ENCODE results near the gene COL23A1. TPM values are rescaled to one million over a fixed set of nuclear protein-coding genes. Genes with fewer than 3 reads are reported as not detected.

COL23A1 gene
- total RNA-seq, 1 donor from 2014 or later = 2.9 TPM

DNA sequence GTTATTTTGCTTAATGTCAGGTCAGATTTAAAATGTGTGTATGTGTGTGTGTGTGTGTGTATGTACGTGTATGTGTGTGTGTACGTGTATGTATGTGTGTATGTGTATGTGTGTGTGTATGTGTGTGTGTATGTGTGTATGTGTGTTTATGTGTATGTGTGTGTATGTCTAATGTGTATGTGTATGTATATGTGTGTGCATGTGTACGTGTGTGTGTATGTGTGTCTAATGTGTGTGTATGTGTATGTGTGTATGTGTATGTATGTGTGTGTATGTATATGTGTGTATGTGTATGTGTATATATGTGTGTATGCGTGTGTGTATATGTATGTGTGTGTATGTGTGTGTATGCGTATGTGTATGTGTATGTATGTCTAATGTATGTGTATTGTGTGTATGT is 232.5 kb downstream of the COL23A1 start:
- DNase-seq = no peak
- H3K9me3 Mint-ChIP-seq (ENCODE audit: unreplicated experiment) = peaks cover 10% of the 10 kb centered on the region
- H3K27ac Mint-ChIP-seq (ENCODE audit: unreplicated experiment) = peak overlapping the region; percentile 87
- H3K4me3 Mint-ChIP-seq (ENCODE audit: unreplicated experiment) = peak overlapping the region; percentile 83
- H3K27me3 Mint-ChIP-seq (ENCODE audit: unreplicated experiment) = peaks cover 15% of the 10 kb centered on the region
- H3K36me3 Mint-ChIP-seq (ENCODE audit: unreplicated experiment) = no peaks in the 10 kb centered on the region
- peaks cover 47% of the 10 kb centered on the region for H3K4me1 Mint-ChIP-seq (ENCODE audit: low read depth, unreplicated experiment)
- TF ChIP-seq, protein P1, sequence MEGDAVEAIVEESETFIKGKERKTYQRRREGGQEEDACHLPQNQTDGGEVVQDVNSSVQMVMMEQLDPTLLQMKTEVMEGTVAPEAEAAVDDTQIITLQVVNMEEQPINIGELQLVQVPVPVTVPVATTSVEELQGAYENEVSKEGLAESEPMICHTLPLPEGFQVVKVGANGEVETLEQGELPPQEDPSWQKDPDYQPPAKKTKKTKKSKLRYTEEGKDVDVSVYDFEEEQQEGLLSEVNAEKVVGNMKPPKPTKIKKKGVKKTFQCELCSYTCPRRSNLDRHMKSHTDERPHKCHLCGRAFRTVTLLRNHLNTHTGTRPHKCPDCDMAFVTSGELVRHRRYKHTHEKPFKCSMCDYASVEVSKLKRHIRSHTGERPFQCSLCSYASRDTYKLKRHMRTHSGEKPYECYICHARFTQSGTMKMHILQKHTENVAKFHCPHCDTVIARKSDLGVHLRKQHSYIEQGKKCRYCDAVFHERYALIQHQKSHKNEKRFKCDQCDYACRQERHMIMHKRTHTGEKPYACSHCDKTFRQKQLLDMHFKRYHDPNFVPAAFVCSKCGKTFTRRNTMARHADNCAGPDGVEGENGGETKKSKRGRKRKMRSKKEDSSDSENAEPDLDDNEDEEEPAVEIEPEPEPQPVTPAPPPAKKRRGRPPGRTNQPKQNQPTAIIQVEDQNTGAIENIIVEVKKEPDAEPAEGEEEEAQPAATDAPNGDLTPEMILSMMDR (IDR thresholded peaks at IDR 0.05; ENCODE audit: partially characterized antibody, unreplicated experiment) = no peak

DNA sequence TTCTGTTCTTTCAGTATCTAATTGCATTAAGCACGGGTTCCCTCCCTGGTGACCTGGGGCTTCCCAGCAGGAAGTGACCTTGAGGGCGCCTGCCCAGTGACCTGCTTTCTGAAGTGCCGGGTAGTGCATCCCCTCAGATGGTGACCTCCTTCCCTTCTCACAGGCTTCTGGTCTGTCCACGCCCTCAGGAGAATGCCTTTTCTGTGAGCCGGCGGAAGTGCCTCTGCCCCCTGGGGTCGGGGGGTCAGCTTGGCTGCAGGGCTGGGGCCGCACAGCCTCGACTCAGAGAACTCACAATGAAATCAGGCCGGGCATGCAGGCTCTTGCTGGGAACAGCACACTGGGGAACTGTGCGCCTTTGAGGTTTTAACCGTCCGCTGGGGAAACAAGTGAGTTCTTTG is 233.1 kb downstream of the COL23A1 start:
- Mint-ChIP-seq H3K4me1 (ENCODE audit: low read depth, unreplicated experiment) (peaks cover 47% of the 10 kb centered on the region), H3K9me3 (ENCODE audit: unreplicated experiment) (peaks cover 10% of the 10 kb centered on the region), H3K27ac (ENCODE audit: unreplicated experiment) (peak overlapping the region; percentile 87), H3K4me3 (ENCODE audit: unreplicated experiment) (peak overlapping the region; percentile 83), H3K36me3 (ENCODE audit: unreplicated experiment) (no peaks in the 10 kb centered on the region), H3K27me3 (ENCODE audit: unreplicated experiment) (peaks cover 15% of the 10 kb centered on the region)
- TF ChIP-seq, protein P1 (IDR thresholded peaks at IDR 0.05; ENCODE audit: partially characterized antibody, unreplicated experiment) = no peak
- peak; percentile 71 for DNase-seq

DNA sequence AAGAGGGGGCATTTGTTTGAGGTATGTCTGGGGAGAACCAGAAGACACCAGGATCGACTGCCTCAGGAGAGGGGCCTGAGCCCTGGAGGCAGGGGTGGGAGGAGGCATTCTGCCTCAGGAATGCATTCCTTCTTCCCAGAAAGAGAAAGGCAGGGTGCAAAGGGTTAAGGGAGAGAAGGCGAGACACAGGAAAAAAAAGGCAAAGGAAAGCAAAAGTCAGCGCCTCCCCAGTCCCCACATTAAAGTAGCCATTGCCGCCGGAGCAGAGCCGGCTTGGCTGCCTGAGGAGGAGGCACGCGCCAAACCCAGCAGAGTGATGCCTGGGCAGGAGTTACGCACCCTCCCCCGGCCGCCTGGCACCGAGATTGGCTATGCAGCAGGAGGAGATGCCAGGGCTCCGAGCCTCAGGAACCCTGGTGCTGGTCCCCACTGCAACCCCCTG is 233.7 kb downstream of the COL23A1 start:
- Mint-ChIP-seq H3K27me3 (ENCODE audit: unreplicated experiment) (peaks cover 15% of the 10 kb centered on the region), H3K27ac (ENCODE audit: unreplicated experiment) (peak overlapping the region; percentile 87), H3K36me3 (ENCODE audit: unreplicated experiment) (no peaks in the 10 kb centered on the region), H3K4me1 (ENCODE audit: low read depth, unreplicated experiment) (peaks cover 47% of the 10 kb centered on the region), H3K4me3 (ENCODE audit: unreplicated experiment) (peak overlapping the region; percentile 84), H3K9me3 (ENCODE audit: unreplicated experiment) (peaks cover 10% of the 10 kb centered on the region)
- TF ChIP-seq, protein P1 (IDR thresholded peaks at IDR 0.05; ENCODE audit: partially characterized antibody, unreplicated experiment) = no peak
- peak; percentile 35 for DNase-seq

DNA sequence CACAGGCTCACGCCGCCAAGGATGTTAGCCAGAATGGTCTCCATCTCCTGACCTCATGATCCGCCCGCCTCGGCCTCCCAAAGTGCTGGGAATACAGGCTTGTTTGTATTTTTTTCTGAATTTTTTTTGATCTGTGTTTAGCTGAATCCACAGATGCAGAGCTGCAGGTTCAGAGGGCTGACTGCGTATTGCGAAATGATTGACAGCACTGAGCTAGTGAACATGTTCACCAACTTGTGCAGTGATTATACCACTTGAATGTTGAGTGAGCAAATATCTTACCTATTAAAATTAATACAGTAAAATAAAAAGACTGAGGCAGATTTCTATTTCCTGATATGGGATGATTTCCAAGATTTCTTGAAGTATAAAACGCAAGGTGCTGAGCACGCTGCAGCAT is 234.5 kb downstream of the COL23A1 start:
- peak overlapping the region; percentile 84 for H3K4me3 Mint-ChIP-seq (ENCODE audit: unreplicated experiment)
- TF ChIP-seq, protein P1 (IDR thresholded peaks at IDR 0.05; ENCODE audit: partially characterized antibody, unreplicated experiment) = no peak
- H3K27ac Mint-ChIP-seq (ENCODE audit: unreplicated experiment) = no peak overlapping the region
- peaks cover 10% of the 10 kb centered on the region for H3K9me3 Mint-ChIP-seq (ENCODE audit: unreplicated experiment)
- no peaks in the 10 kb centered on the region for H3K36me3 Mint-ChIP-seq (ENCODE audit: unreplicated experiment)
- peaks cover 50% of the 10 kb centered on the region for H3K4me1 Mint-ChIP-seq (ENCODE audit: low read depth, unreplicated experiment)
- peaks cover 15% of the 10 kb centered on the region for H3K27me3 Mint-ChIP-seq (ENCODE audit: unreplicated experiment)
- DNase-seq = no peak

DNA sequence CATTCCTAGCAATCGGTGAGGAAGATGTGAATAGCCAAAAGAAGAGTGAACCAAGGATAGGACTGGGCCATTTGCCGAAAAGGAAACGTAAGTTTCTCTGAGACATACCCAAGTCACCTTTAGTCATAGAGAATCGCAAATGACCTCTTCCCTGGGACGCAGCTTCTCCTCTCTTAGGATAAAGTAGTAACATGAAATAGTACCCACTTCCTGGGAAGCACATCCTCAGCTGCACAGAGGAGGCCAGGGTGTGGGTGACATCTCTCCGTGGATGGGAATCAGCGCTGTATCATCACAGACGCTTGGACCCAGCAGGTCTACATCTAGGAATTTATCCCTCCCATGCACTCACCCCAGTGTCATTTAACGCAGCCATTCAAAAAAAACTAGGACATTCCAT is 236.7 kb downstream of the COL23A1 start:
- peaks cover 13% of the 10 kb centered on the region for H3K9me3 Mint-ChIP-seq (ENCODE audit: unreplicated experiment)
- no peak overlapping the region for H3K27ac Mint-ChIP-seq (ENCODE audit: unreplicated experiment)
- DNase-seq = no peak
- H3K4me3 Mint-ChIP-seq (ENCODE audit: unreplicated experiment) = no peak overlapping the region
- no peaks in the 10 kb centered on the region for H3K36me3 Mint-ChIP-seq (ENCODE audit: unreplicated experiment)
- H3K4me1 Mint-ChIP-seq (ENCODE audit: low read depth, unreplicated experiment) = peaks cover 42% of the 10 kb centered on the region
- TF ChIP-seq, protein P1 (IDR thresholded peaks at IDR 0.05; ENCODE audit: partially characterized antibody, unreplicated experiment) = no peak
- peaks cover 14% of the 10 kb centered on the region for H3K27me3 Mint-ChIP-seq (ENCODE audit: unreplicated experiment)

Data from glutamatergic neuron (in vitro differentiated cells).